ENCODE measurements around the gene KIAA1958. TPM values are rescaled to one million over a fixed set of nuclear protein-coding genes. Genes with fewer than 3 reads are reported as not detected.
"Not testable (repeated sequence)": the region's sequence is repeated elsewhere in the genome, so short reads cannot be mapped to it uniquely, and the experiment has no call there.

The KIAA1958 gene
- total RNA-seq, 1 donor from 2014 or later: 1.4 TPM

DNA sequence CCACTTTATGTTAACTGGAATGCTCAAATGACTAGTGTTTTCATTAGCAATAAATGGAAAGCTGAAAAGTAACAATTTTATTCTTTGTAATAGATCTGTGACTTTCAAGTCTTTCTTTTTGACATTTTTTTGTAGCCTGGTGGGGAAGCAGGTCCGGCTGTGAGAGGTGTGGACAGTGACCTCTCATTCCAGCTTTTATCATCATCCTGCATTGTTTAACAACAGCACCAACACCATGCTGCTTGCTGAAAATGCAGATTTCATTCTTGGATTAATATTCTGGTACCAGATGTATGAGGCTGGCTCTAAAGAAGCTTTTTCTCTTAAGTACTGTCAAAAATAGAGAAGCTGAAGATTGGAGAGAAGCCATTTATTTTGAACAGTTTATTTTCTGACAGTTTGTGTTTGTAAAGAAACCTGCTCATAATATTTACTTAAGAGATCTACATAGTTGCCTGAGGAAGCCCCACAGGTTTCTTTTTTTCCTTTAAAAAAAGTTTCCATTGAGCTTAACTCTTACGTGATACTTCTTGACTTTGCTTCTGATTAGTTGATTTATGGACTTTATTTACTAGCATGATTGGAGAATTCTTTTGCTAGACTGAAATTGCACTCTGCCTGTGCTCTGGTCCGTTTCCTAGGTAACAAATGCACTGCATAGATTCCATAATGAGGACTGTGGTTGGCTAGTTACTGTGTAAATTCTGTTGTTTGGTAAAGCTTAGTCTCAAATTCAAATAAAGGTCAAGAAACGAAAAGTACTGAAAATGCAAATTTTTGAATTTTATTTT is 3.4 kb downstream of the KIAA1958 start:
- no peak for DNase-seq (ENCODE audit: low read depth)

DNA sequence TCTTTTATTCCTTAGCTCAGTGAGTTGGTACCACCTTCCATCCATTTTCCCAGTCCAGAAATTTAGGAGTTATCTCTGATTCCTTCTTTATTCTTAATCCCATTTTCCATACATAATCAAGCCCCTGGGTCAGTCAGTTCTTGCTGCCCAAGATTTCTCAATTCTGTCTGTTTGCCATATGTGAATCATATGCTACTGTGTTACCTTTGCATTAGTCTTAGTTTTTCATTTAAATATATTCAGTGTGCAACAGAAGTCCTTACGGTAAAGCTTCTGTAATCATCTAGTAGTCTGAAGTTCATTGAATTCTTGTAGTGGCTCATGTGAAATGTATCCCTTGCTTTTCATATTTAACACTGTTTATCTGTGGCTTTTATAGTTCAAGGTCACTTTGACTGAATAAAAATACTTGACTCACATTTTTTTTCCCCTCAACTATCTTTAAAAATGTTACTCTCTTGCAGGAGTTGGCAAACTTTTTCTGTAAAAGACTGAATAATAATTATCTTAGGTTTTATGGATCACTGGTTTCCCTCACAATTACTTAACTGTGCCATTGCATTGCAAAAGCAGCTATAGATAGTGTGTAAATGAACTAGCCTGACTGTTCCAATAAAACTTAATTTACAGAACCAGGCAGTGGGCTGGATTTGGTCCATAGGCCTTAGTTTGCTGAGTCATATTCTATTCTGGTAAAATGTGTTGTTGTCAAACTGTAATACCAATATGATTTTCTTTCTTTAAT is 6.9 kb downstream of the KIAA1958 start:
- peak; percentile 8 for DNase-seq (ENCODE audit: low read depth)

DNA sequence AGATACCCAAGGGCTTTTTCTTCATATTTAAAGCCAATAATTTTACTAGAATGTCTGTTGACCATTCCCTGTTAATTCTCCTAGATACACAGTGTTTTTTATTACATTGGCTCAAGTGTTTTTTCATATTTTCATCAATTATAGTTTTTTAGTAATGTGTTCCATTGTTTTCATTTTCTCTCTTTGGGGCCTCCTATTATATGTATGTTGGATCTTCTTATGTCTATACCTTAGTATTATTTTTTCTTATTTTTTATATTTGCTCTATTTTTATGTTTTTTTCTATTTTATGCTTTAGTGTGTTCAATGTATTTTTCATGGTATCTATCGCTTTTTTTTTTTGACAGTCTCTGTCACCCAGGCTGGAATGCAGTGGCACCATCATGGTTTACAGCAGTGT is 7.5 kb downstream of the KIAA1958 start:
- DNase-seq (ENCODE audit: low read depth): no peak

DNA sequence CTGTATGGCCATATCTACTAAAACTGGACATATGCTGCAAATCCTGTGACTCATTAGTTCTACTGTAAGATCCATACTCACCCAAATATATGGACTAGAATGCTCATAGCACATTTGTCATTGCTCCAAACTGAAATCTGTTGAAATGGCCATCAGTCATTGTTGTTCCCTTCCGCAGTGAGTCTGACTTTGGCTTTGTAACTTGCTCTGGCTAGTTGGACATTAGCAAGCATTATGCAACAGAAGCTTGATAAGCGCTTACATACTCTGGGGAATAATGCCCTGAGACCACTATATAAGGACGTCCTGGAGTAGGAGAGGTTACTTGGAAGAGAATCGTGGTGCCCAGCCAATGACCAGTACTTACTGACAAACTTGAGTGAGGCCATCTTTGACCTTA is 9.0 kb downstream of the KIAA1958 start:
- no peak for DNase-seq (ENCODE audit: low read depth)

DNA sequence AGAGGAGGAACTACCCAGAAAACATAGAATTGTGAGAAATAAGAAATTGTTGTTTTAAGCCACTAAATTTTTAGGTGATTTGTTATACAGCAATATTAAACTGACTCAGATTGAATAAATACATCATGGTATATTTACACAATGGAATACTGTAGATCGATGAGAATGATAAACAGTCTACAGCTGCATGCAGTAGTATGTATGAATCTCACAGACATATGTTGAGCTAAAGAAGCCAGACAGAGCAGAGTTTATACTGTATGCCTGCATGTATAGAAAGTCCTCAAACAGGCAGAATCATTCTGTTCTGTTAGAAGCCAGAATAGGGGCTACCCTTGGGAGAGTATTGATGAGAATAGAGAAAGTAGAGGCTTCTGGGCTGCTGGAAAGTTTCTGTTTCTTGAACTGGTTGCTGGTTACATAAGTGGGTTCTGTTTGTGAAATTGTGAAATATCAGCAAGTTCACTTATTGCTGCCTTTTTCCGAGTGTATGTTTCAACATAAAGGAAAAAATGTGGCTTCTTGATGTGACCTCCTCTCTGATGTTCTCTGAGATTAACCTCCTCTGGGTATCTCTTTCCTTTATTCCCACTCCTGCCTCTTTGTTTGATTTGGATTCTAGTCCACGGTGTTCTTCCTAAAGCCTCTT is 9.6 kb downstream of the KIAA1958 start:
- DNase-seq (ENCODE audit: low read depth): no peak

DNA sequence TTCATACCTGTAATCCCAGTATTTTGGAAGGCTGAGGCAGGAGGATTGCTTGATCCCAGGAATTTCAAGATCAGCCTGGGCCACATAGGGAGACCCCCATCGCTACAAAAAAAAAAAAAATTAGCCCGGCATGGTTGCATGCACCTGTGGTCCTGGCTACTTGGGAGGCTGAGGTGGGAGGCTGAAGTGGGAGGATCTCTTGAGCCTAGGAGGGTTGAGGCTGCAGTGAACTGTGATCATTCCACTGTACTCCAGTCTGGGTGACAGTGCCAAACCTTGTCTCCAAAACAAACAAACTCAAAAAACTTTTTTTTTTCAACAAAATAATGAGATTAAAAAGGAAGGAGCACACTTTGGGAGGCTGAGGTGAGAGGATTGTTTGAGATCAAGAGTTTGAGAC is 14.2 kb downstream of the KIAA1958 start:
- DNase-seq (ENCODE audit: low read depth): no peak

DNA sequence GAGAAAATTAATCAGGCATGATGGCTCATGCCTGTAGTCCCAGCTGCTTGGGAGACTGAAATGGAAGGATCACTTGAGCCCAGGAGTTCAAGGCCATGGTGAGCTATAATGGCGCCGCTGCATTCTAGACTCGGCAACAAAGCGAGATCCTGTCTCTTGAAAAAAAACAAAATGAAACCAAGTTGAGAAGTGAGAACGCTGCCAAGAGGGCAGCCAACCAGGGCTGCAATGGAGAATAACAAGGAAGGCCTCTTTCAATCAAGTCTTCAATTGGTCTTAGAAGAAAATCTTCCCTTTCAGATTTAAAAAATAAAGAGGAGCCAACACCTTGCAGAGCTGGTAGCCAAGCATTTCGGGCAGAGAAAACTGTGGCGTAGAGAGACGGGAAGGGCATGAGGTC is 14.7 kb downstream of the KIAA1958 start:
- no peak for DNase-seq (ENCODE audit: low read depth)

DNA sequence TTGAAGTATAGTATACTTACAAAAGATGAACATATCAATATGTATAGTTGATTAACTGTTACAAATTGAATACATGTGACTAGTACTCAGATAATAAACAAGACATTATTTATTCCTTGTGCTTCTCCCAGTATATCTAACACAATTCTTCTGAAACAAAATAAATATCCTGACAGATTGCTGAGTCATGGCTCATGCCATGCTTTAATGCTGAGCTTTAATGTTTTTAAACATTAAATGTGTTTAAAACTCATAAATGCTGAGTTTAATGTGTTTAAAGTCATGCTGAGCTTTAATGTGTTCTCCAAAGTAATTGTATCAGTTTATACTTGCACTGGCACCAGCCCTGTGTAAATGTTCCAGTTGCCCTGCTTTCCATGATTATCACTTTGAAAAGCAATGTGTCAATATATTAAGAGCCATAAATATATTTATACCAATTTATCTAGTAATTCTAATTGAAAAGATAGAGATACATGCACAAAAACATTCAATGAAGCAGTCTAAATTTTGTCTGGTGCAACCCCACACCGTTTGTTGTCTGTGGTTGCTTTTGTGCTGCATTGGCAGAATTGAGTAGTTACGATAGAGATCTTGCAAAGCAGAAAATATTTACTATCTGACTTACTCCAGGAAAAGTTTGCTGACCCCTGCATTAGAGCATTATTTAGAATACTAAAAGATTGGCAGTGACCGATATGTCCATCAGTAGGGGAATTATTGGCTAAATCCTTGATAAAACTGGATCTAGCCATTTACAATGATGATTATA is 15.7 kb downstream of the KIAA1958 start:
- no peak for DNase-seq (ENCODE audit: low read depth)

DNA sequence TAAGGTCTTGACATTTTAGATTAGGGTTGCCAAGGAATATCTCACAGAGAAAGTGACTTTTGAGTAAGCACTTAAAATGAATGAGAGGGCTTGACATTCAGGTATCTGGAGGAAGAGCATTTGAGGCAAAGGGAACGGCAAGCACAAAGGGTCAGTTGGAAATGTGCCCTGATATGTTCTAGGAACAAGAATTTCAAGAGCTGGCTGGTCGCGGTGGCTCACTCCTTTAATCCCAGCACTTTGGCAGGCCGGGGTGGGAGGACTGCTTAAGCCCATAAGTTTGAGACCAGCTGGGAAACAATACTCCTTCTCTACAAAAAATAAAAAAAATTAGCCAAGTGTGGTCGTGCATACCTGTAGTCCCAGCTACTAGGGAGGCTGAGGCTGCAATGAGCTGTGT is 16.5 kb downstream of the KIAA1958 start:
- peak; percentile 8 for DNase-seq (ENCODE audit: low read depth)

DNA sequence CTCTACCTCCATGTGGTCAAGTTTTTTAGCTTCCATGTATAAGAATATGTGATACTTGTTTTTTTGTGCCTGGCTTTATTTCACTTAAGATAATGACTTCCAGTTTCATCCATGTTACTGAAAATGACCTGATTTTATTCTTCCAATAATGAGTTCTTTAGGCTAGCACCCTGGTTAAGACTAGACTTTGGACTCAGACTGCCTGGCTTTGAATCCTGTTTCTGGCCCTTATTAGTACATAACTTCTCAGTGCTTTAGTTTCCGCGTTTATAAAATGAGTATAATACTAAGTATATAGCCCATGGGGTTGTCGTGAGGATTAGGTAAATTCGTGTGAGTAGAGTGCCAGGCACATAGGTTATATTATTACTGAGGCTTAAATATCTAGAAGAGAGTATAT is 18.5 kb downstream of the KIAA1958 start:
- no peak for DNase-seq (ENCODE audit: low read depth)

DNA sequence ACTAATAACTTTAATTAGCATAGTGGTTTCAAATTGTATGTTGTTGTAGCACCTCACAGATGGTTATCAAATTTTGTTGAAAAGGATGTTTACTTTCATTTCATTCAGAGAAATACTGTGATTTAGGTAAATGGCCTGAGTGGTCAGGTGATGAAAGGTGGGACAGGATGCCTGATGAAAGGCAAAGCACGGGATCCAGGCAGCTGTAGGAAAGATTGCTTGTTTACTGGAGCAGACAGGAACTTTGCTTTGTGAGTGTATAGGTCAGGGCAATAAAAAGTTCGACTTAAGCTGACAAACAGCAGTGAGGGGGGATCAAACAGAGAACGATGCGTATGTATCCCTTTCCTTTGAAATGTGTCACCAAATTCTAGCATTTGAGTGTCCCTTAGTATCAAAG is 19.0 kb downstream of the KIAA1958 start:
- DNase-seq (ENCODE audit: low read depth): no peak

DNA sequence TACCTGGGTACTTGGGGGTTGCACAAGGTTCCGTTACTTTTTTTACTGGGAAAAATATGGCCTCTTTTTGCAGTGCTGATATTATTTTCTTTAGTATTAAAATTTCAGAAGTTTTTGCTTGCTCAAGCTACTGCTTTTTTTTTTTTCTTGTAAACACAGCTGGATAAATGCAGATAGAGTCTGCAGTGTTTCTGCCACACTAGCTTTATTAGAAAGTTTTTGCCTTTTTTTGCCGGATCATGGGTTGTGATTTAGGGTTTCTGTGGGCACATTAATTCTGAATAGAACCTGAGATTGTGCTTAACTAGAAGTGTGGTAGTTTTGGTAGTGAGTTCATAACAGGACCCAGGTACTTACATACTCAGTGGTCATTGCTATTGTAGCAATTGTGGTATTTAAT is 19.9 kb downstream of the KIAA1958 start:
- no peak for DNase-seq (ENCODE audit: low read depth)

DNA sequence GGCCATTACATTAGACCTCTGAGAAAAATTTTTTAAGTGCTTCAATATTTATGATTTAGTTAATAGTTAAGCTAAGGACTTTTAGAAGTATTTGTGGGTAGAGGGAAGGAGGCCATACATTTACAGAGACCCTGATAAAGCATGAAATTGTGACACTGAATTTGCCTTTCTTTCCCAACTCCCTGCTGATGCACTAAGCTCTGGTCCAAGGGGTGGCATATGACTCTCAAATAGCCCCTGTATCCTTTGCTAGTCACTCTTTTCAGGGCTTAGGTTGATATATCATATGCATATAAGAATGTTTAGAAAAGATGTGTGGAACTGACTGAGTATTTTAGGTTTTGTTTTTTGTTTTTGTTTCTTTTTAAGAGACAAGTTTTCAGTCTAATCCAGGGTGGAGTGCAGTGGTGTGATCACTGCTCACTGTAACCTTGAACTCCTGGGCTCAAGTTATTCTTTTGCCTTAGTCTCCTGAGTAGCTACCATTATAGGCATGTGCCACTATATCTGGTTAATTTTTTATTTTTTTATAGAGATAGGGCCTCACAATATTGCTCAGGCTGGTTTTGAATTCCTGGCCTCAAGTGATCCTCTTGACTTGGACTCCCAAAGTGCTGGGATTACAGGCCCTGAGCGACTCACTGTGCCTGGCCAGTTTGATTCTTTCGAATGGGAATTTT is 20.5 kb downstream of the KIAA1958 start:
- no peak for DNase-seq (ENCODE audit: low read depth)

DNA sequence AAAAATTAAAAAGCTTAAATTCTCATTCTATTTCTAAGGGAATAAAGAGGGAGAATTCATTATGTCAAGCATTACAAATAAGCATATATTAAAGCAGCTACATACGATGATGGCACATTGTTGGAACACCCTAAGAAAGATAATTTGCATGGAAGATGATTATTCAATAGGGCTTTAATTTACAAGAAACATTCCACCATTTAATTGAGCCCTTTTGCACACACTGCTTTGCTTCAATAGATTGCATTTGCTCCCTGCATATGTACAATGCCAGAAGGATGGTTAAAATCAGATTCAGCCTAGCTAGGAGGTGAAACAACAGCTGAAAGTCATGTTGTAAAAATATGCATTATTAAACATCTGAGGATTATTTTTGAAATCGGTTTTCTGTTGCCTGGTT is 21.8 kb downstream of the KIAA1958 start:
- no peak for DNase-seq (ENCODE audit: low read depth)

DNA sequence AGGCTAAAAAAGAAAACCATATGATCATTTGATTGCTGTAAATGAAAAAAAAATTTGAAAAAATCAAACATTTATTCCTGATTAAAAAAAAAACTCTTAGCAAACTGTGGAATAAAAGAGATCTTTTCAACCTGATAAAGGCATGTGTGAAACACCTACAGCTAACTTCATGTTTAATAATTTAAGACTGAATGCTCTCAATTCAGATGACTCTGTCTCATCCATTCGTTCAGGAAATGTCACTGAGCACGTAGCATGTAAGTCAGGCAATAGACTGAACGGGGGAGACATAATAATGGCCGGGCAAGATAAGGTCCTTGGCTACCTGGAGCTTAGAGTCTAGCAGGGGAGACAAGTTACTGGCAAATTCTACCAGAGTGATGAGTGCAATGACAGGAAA is 25.8 kb downstream of the KIAA1958 start:
- DNase-seq (ENCODE audit: low read depth): not testable (repeated sequence)

DNA sequence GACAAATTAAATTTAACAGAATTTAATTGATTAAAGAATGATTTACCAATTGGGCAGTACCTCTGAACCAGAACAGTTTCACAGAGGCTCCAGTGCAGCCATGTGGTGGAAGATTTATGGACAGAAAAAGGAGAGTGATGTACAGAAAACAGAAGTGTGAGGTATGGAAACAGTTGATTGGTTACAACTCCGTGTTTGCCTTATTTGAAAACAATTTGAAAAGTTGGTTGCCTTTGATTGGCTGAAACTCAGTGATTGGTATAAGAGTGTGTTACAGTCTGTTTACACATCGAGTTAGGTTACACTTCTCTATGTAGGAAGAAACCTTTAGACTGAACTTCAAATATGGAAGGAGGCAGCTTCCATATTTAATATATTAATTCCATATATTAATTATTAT is 30.1 kb downstream of the KIAA1958 start:
- DNase-seq (ENCODE audit: low read depth): no peak

DNA sequence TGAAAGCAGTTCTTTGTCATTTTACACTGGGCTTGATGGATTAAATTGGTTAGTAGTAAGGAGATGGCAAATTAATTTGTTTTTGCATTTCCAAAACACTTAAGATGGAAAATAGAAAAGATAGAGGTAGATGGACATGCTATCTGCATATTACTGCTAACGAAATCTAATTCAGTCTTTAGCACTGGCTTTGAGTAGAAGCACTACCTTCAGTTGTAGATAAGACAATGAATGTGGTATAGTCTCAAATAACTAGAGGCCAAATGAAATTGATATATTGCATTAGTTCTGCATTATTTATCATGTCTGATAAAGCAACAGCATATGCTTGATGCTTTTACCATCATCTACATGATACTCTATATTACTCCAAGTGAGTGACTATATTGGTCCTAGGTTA is 33.4 kb downstream of the KIAA1958 start:
- DNase-seq (ENCODE audit: low read depth): no peak

DNA sequence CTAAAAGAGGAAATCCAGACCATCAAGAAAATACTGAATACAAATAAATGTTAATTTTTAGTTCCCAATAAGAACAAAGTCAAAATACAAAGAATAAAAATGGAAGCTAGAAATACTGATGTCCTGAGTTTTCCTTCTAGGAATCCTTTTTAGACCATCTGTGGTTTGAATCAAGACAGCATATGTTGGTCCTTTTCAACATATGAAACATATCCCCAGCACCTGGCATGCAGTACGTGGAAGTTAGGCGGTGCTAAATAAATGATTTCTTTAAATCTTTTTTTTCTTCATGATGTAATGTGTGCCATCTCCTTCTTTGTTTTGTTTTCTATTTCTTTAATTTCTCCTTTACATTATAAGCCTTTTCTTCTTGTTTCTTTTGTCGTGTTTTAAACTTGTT is 34.0 kb downstream of the KIAA1958 start:
- DNase-seq (ENCODE audit: low read depth): peak; percentile 24

DNA sequence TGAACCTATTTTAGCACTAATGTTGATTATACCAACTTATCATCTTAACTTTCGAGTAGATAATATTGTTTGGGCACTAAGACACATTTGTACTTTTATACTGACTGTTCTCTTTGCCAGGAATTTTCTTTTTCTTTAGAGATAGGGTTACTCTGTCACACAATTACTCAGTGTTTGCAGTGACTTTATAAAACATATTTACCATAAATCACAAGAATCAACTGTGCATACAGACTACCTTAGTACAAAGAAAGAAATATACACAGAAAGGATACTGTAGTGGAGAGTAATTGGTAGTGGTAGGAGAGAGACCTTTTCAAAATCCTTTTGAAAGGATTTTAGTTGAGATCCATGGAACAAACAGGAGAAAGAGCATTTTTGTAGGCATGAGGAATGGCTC is 40.3 kb downstream of the KIAA1958 start:
- DNase-seq (ENCODE audit: low read depth): no peak

DNA sequence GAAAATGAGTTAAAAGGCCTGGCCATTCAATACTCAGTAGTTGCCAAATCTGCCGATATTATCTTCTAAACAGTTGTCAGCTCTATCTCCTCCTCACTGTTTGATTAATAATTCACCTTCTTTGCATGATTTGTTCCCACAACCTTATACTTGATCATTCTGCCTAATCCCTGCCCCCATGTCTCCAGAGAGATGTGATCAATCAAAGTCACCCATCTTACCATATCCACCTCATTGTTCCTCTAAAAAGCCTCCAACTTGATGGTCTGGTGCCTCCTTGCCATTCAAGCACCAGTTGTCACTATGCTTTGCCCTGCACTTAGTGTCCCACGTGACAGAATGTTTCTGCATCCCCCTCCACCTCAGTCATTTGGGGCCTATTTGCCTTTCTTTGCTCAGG is 41.3 kb downstream of the KIAA1958 start:
- no peak for DNase-seq (ENCODE audit: low read depth)

DNA sequence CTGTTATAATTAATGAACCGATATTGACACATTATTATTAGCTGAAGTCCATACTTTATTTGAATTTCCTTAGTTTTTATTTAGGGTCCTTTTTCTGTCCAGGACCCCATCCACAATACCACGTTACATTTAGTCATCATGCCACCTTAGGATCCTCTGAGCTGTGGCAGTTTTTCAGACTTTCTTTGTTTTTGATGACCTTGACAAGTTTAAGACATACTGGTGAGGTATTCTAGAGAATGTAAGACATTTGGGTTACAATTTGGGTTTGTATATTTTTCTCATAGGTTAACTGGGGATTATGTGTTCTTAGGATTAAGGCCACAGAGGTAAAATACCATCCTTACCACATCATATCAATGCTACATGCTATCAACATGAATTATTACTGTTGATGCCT is 42.7 kb downstream of the KIAA1958 start:
- DNase-seq (ENCODE audit: low read depth): no peak

All from myocyte (in vitro differentiated cells).